Fibroblast of skin of abdomen (primary cell): Measurements from ENCODE around the gene CCDC13.

Source experiments
- DNase-seq: peaks from one replicate; pipeline ENCODE4 v3.0.0-alpha.2; 2013

CCDC13 gene

GRCh38 chr3:42732829-42733459, 40.1 kb downstream of the CCDC13 start:
- no peak for DNase-seq

- no peak for DNase-seq
Measured at GRCh38 chr3:42732196-42732828, 40.7 kb downstream of the CCDC13 start.

DNA sequence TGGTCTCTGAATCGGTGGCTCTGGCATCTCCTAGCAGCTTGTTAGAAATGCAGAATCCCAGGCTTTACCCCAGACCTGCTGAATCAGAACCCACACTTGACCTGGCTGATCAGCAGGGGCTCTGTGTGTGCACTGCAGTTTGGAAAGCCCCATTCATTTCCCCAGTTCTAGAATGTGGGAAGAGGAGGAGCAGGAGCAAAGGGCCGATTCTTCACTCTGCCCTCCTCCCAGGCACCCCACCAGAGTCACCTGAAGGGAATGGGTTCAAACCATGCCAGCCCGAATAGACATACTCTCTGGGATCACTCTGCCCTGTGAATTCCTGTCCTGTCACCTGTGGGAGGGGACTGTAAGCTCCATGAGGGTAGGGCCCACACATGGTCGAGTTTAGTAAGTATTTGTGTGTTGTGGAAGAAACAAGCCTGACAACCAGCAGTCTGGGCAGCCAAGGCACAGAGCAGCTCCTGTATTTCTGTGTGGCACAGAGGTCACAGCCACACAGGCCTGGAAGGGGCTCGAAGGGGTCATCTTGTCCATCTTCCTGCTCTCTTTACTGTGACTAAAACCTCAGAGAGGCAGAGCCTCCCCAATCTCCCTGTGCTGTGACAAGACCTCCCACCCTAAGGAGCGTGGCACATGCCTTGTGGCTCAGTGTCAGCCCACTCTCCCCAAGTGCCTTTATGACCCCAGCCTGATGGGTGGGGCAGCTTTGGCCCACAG, 41.4 kb downstream of the CCDC13 start:
- no peak for DNase-seq

GRCh38 chr3:42730706-42731420, 42.2 kb downstream of the CCDC13 start:
- DNase-seq, result no peak

- no peak for DNase-seq
Measured at GRCh38 chr3:42730294-42730693, 42.8 kb downstream of the CCDC13 start.

GRCh38 chr3:42729404-42730145, 43.5 kb downstream of the CCDC13 start:
- no peak for DNase-seq

DNA sequence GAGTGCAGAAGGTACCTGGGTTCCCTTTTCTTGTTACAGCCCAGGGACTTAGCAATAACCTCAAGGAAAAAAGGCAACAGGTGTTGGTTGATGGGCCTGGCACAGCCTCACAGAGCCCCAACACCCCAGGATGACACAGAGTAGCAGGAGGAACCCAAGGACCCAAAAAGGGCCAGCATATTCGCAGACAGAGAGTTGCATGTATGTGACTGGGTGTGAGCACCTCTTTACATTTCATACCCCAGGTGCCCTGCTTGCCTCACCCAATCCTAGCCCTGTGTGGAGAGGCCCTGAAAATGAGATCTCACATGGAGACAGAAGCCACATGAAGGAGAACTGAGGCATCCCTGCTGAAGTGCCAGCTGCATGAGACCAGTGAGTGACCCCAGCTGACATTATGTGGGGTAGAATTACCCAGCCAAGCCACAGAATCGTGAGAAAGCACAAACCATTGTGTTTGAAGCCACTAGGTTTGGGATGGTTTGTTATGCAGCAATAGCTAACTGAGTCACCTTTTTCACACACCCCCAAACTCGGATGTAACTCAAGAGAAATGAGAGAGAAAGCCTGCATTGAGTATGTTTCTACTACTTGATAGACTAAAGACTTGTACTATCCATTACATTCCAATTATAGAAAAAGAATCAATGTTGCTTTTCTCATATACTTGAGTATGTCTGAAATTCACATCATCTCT, 44.2 kb downstream of the CCDC13 start:
- no peak for DNase-seq

- DNase-seq, result no peak
Measured at GRCh38 chr3:42728056-42728455, 45.0 kb downstream of the CCDC13 start.

DNA sequence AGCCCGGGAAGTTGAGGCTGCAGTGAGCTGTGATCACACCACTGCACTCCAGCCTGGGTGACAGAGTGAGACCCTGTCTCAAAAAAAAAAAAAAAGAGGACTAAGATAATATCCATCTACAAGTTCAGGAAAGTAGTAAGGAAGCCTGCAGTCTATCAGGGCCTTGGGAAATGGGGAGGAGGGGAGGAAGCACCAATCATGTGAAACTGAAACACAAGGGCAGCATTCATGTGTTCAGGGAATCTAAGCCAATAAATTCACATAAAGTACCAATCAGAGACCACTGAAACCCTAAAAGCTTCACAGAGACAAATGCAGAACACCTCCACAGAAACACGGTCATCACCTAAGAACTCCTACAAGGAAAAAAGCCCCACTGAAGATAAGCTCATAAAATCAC, 47.6 kb downstream of the CCDC13 start:
- no peak for DNase-seq

- DNase-seq, result no peak
Measured at GRCh38 chr3:42723219-42723618, 49.8 kb downstream of the CCDC13 start.
